Neural cell (in vitro differentiated cells): Measurements from ENCODE around the gene ERVW-1. TPM values are rescaled to one million over a fixed set of nuclear protein-coding genes. Genes with fewer than 3 reads are reported as not detected.

Source experiments
- H2AFZ ChIP-seq: fragments of 200-600, 300-800 bp; sonication (generic), shearing (Covaris generic); 2 replicates; pipeline ENCODE4 v1.6.0; 2014; ENCODE audit warnings: low read depth, mild to moderate bottlenecking, antibody characterized with exemption, low read length, moderate library complexity
- H3F3A ChIP-seq: fragments of 200-600 bp; shearing (Covaris generic); 2 replicates; pipeline ENCODE4 v1.6.1; 2016; ENCODE audit warnings: mild to moderate bottlenecking, moderate library complexity, mixed read lengths, antibody characterized with exemption, low read length; ENCODE audit not compliant: insufficient read depth, poor library complexity, severe bottlenecking
- H3K27ac ChIP-seq: fragments of 200-600, 300-800 bp; sonication (generic), shearing (Covaris generic); 2 replicates; pipeline ENCODE4 v1.5.1; 2014; ENCODE audit warnings: mild to moderate bottlenecking, low read length, moderate library complexity
- H3K27me3 ChIP-seq: fragments of 300-800, 200-600 bp; sonication (generic), shearing (Covaris generic); 2 replicates; pipeline ENCODE4 v1.6.0; 2014; ENCODE audit warnings: mild to moderate bottlenecking, low read depth, low read length, moderate library complexity; ENCODE audit not compliant: insufficient read depth
- H3K36me3 ChIP-seq: fragments of 300-800, 200-600 bp; sonication (generic), shearing (Covaris generic); 2 replicates; pipeline ENCODE4 v1.5.1; 2014; ENCODE audit warnings: mild to moderate bottlenecking, antibody characterized with exemption, low read length, moderate library complexity; ENCODE audit not compliant: insufficient read depth
- H3K4me2 ChIP-seq: fragments of 300-800, 200-600 bp; sonication (generic), shearing (Covaris generic); 2 replicates; pipeline ENCODE4 v1.6.0; 2014; ENCODE audit warnings: mild to moderate bottlenecking, low read length
- H3K4me3 ChIP-seq: fragments of 300-800, 200-600 bp; sonication (generic), shearing (Covaris generic); 2 replicates; pipeline ENCODE4 v1.5.1; 2014; ENCODE audit warnings: mild to moderate bottlenecking, low read length, moderate library complexity
- H3K79me2 ChIP-seq: fragments of 200-600 bp; shearing (Covaris generic); replicated peaks from 2 replicates; pipeline ENCODE4 v1.6.0; 2014; ENCODE audit warnings: mild to moderate bottlenecking, low read length, moderate library complexity; ENCODE audit not compliant: insufficient read depth
- H3K9ac ChIP-seq: fragments of 300-800, 200-600 bp; sonication (generic), shearing (Covaris generic); 2 replicates; pipeline ENCODE4 v1.6.1; 2016; ENCODE audit warnings: mild to moderate bottlenecking, low read length, mixed read lengths
- H3K9me2 ChIP-seq: fragments of 200-600 bp; shearing (Covaris generic); 2 replicates; pipeline ENCODE4 v1.6.1; 2016; ENCODE audit warnings: mild to moderate bottlenecking, low read length, mixed read lengths; ENCODE audit not compliant: insufficient read depth
- H3K9me3 ChIP-seq: fragments of 200-600, 300-800 bp; sonication (generic), shearing (Covaris generic); 2 replicates; pipeline ENCODE4 v1.6.1; 2016; ENCODE audit warnings: mild to moderate bottlenecking, mixed run types, low read length, moderate library complexity, mixed read lengths
- H4K20me1 ChIP-seq: fragments of 200-600 bp; shearing (Covaris generic); 2 replicates; pipeline ENCODE4 v1.6.1; 2016; ENCODE audit warnings: mild to moderate bottlenecking, mixed run types; ENCODE audit not compliant: insufficient read depth
- CTCF ChIP-seq: fragments of 450-650 bp; IDR thresholded peaks from 2 replicates; pipeline ENCODE4 v1.5.1; 2014; ENCODE audit warnings: antibody characterized with exemption, mild to moderate bottlenecking, moderate library complexity; ENCODE audit not compliant: poor library complexity, severe bottlenecking
- EP300 ChIP-seq: fragments of 450-650 bp; conservative IDR thresholded peaks from 2 replicates; pipeline ENCODE4 v1.6.1; 2014; ENCODE audit warnings: antibody characterized with exemption, mild to moderate bottlenecking, moderate library complexity; ENCODE audit not compliant: poor library complexity, severe bottlenecking
- EZH2 ChIP-seq: fragments of 200-600, 300-800 bp; shearing (Covaris generic), sonication (generic); IDR thresholded peaks from 2 replicates; pipeline ENCODE4 v1.6.1; 2014; ENCODE audit warnings: antibody characterized with exemption, low read length, borderline replicate concordance, mild to moderate bottlenecking; ENCODE audit not compliant: insufficient read depth, poor library complexity, severe bottlenecking
- MXI1 ChIP-seq: fragments of 450-650 bp; conservative IDR thresholded peaks from 2 replicates; pipeline ENCODE4 v1.6.1; 2014; ENCODE audit warnings: antibody characterized with exemption, mild to moderate bottlenecking; ENCODE audit not compliant: poor library complexity, severe bottlenecking
- POLR2AphosphoS5 ChIP-seq: IDR thresholded peaks from 2 replicates; pipeline ENCODE4 v1.6.1; 2012
- RAD21 ChIP-seq: fragments of 450-650 bp; conservative IDR thresholded peaks from 2 replicates; pipeline ENCODE4 v1.6.1; 2014; ENCODE audit warnings: antibody characterized with exemption, mild to moderate bottlenecking, moderate library complexity
- REST ChIP-seq: IDR thresholded peaks from 2 replicates; pipeline ENCODE4 v1.6.1; 2012; ENCODE audit warnings: borderline replicate concordance
- SMC3 ChIP-seq: fragments of 450-650 bp; conservative IDR thresholded peaks from 2 replicates; pipeline ENCODE4 v1.6.1; 2014; ENCODE audit warnings: antibody characterized with exemption, mild to moderate bottlenecking, moderate library complexity; ENCODE audit not compliant: poor library complexity
- TAF1 ChIP-seq: IDR thresholded peaks from 2 replicates; pipeline ENCODE4 v1.6.1; 2012; ENCODE audit warnings: low read depth
- polyA plus RNA-seq: library from polyadenylated mRNA; depleted of rRNA; stranded (reverse); fragments of >200 nt; gene quantifications from 2 replicates; pipeline ENCODE4 v1.2.3, GENCODE V29; 2014

ERVW-1 gene
- polyA plus RNA-seq, 1 donor from 2014 or later, result not detected

- Histone ChIP-seq H3K9me3 (no peaks in the 10 kb centered on the region), H3K4me2 (no peak overlapping the region), H2AFZ (no peak overlapping the region), H3K9ac (no peak overlapping the region), H3K9me2 (no peaks in the 10 kb centered on the region), H3K27ac (no peak overlapping the region), H3K4me3 (no peak overlapping the region), H3K36me3 (no peaks in the 10 kb centered on the region), H4K20me1 (no peaks in the 10 kb centered on the region), H3F3A (no peaks in the 10 kb centered on the region), H3K79me2 (no peaks in the 10 kb centered on the region), H3K27me3 (no peaks in the 10 kb centered on the region)
- TF ChIP-seq TAF1 (no peak), EZH2 (no peak), POLR2AphosphoS5 (no peak), RAD21 (no peak), CTCF (no peak), SMC3 (no peak), MXI1 (no peak), REST (no peak), EP300 (no peak)
Observed at GRCh38 chr7:92520024-92520423, 42.3 kb upstream of the ERVW-1 start.

GRCh38 chr7:92517631-92518030 lies 39.9 kb upstream of the ERVW-1 start:
- Histone ChIP-seq H3K4me2 (no peak overlapping the region), H3F3A (no peaks in the 10 kb centered on the region), H4K20me1 (no peaks in the 10 kb centered on the region), H3K9me3 (no peaks in the 10 kb centered on the region), H3K4me3 (no peak overlapping the region), H3K36me3 (peaks cover 6% of the 10 kb centered on the region), H3K27me3 (no peaks in the 10 kb centered on the region), H3K9me2 (no peaks in the 10 kb centered on the region), H3K9ac (no peak overlapping the region), H3K27ac (no peak overlapping the region), H3K79me2 (no peaks in the 10 kb centered on the region), H2AFZ (no peak overlapping the region)
- TF ChIP-seq RAD21, result no peak
- no peak for TF ChIP-seq MXI1
- no peak for TF ChIP-seq EP300
- TF ChIP-seq SMC3, result no peak
- no peak for TF ChIP-seq TAF1
- no peak for TF ChIP-seq CTCF
- TF ChIP-seq POLR2AphosphoS5, result no peak
- TF ChIP-seq REST, result no peak
- no peak for TF ChIP-seq EZH2
